ENCODE data around the gene KLHDC9.

DNA sequence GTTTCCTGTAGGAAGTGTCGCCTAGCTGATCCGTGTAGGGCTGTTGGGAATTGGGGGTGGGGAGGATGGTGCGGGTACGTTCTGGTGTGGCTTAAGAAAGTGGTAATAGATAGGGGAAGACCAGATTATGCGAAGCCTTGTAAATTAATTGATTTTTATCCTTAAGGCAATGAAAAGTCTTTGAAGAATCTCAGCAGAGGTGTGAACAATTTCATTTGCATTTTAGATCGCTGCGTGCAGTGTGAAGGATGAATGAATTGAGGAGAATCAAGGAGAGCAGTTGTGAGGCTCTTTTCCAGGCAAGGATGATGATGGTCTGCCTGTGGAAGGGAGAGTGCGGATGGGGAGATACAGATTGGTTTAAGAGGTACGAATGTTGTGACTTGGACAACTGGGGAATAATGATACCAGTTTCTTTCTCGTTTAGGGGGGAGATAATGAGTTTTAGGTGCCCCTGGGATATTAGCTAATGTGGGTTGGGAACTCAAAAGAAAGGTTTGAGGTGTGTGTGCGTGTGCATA lies 35.1 kb downstream of the KLHDC9 start:
- TF ChIP-seq ZNF274 (IDR thresholded peaks at IDR 0.05; ENCODE audit: low read depth, low read length) (no peak), SUZ12 (IDR thresholded peaks at IDR 0.05; ENCODE audit: extremely low read depth, insufficient read depth, insufficient read length) (no peak)

Measured in NT2/D1 (cell line).